Measurements from ENCODE around the gene TACR2.

TACR2 gene

GRCh38 chr10:69413221-69413865 is 3.4 kb downstream of the TACR2 start:
- Histone ChIP-seq H3K4me3 (no peak overlapping the region), H3K27ac (peak overlapping the region; percentile 37 to 41)
- TF ChIP-seq, protein P1, sequence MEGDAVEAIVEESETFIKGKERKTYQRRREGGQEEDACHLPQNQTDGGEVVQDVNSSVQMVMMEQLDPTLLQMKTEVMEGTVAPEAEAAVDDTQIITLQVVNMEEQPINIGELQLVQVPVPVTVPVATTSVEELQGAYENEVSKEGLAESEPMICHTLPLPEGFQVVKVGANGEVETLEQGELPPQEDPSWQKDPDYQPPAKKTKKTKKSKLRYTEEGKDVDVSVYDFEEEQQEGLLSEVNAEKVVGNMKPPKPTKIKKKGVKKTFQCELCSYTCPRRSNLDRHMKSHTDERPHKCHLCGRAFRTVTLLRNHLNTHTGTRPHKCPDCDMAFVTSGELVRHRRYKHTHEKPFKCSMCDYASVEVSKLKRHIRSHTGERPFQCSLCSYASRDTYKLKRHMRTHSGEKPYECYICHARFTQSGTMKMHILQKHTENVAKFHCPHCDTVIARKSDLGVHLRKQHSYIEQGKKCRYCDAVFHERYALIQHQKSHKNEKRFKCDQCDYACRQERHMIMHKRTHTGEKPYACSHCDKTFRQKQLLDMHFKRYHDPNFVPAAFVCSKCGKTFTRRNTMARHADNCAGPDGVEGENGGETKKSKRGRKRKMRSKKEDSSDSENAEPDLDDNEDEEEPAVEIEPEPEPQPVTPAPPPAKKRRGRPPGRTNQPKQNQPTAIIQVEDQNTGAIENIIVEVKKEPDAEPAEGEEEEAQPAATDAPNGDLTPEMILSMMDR (IDR thresholded peaks at IDR 0.05), result peak; percentile 54
- DNase-seq (ENCODE audit: low spot score), result no peak

- TF ChIP-seq, protein P1 (IDR thresholded peaks at IDR 0.05), result no peak
- no peak for DNase-seq (ENCODE audit: low spot score)
- no peak overlapping the region for H3K27ac ChIP-seq
- H3K4me3 ChIP-seq, result no peak overlapping the region
These were observed 4.4 kb downstream of the TACR2 start for GRCh38 chr10:69412232-69412790.

GRCh38 chr10:69411476-69411875 is 5.2 kb downstream of the TACR2 start:
- TF ChIP-seq, protein P1 (IDR thresholded peaks at IDR 0.05), result no peak
- Histone ChIP-seq H3K4me3 (no peak overlapping the region), H3K27ac (no peak overlapping the region)
- DNase-seq (ENCODE audit: low spot score), result no peak

DNA sequence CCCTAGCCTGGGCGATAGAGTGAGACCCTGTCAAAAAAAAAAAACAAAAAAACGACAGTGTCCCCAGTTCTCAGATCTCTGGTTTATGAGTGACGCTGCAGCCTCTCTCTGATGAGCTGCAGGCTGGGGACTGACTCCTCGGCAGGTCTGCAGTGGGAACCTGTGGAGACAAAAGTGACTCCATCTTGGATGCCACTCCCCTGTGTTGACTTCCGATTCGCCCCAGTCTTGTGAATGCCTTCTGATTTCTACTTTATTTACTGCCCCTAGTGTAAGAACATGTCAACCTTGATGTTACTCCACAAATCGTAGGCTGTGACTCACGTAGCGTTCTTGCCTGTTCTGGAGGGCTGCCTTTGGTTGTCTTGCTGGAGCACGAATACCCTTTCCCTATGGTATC is 6.2 kb downstream of the TACR2 start:
- no peak for DNase-seq (ENCODE audit: low spot score)
- Histone ChIP-seq H3K4me3 (no peak overlapping the region), H3K27ac (no peak overlapping the region)
- TF ChIP-seq, protein P1 (IDR thresholded peaks at IDR 0.05), result no peak

DNA sequence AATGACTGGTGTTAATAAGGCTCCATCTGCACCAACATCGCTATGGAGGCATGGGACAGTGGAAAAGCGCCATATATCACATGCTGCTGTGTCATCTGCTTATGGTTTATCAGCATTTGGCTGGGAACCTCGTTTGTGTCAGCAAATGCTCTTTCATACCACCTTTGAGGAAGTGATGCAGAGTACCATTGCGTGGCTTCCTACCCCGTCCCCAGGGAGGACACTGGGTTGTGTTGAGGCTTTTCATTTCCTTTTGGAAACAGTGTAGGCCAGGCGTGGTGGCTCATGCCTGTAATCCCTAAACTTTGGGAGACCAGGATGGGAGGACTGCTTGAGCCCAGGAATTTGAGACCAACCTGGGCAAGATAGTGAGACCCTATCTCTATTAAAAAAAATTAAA is 6.8 kb downstream of the TACR2 start:
- H3K27ac ChIP-seq, result peak overlapping the region in 1 of 2 donors; percentile 34
- H3K4me3 ChIP-seq, result no peak overlapping the region
- no peak for DNase-seq (ENCODE audit: low spot score)
- TF ChIP-seq, protein P1 (IDR thresholded peaks at IDR 0.05), result no peak

- H3K27ac ChIP-seq, result peak overlapping the region; percentile 87 to 93
- no peak for DNase-seq (ENCODE audit: low spot score)
- H3K4me3 ChIP-seq, result peak overlapping the region; percentile 65
- TF ChIP-seq, protein P1 (IDR thresholded peaks at IDR 0.05), result no peak
These were observed 7.6 kb downstream of the TACR2 start for GRCh38 chr10:69409176-69409495.

Data from coronary artery (tissue), 2 donors.